ENCODE results near the gene PRKN. TPM values are rescaled to one million over a fixed set of nuclear protein-coding genes. Genes with fewer than 3 reads are reported as not detected.

PRKN gene
- polyA plus RNA-seq, 3 donors = 8.3 to 11.0 (median 9.2) TPM

- DNase-seq (ENCODE audit: low read depth in 3 of 3, low spot score in 2 of 3) = no peak
Measured at GRCh38 chr6:161710698-161711097, 1016.9 kb downstream of the PRKN start.

DNA sequence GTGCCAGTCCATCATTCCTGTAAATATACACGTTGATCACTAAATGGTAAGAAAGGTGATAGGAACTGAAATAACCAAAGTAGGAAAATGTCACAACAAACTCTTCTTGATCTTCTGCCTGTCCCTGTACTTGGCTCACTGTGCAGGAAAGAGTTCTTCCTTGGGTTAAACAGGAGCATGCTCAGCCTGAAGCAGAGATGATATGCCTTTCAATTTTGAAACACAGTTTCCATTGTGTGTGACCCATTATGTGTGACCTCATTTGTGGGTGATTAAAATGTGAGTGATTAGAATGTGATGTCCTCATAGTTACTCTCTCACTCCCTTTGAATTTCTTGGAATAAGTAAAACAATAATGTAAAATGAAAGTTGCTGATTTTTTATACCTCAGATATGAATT is 1026.5 kb downstream of the PRKN start:
- no peak for DNase-seq (ENCODE audit: low read depth in 3 of 3, low spot score in 2 of 3)

DNA sequence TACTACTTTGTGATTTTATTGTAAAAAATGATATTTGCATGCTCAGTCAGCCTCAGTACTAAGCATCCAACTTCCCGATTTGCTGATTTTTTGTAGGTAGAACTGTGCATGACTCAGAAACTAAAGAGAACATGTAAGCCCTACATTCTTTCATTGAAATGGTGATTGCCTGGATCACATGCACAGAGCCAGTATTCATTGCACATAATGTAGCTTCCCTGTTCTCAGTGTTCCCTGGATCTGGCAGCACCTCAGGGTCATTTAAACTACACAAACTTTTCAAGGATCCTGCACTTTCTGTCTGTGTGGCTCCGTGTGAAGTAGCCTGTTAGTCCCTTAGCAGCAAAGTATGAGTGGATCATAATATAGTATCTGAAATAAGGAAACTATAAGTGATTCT is 1030.8 kb downstream of the PRKN start:
- DNase-seq (ENCODE audit: low read depth in 3 of 3, low spot score in 2 of 3) = no peak

DNA sequence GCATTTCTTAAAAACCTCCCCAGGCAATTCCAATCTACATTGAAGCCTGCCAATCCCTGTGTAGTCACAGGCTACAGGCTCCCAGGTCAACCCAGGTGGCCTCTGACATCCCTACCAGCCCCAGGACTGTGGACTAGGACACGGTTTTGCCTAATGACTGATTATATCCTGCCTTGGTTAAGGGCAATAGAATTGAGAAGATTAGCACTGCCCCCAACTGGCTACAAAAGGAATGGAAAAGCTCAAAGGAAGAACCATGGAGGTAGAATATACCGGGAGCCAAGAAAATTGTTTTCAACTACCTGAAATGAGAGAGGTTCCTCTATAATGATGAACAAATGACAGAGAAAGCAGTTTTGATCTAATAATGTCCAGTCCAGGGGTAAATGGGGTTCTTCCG is 1032.6 kb downstream of the PRKN start:
- no peak for DNase-seq (ENCODE audit: low read depth in 3 of 3, low spot score in 2 of 3)

DNA sequence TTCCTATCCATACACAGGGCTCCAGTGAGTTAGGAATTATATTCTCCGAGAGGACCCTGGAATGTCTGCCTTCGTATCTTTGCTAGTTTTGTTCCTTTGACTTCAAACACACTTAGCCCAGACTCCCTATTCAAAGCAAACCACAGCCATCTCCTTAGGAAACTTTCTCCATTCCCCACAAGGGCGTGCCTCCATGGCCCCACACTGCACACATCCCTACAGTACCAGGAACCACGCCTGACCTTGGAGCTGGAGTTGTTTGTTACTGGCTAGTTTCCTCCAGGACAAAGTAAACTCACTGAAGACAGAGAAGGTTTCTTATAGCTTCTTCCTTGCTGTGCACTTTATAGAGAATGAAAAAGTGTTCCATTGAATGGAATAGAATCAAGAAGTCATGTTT is 1040.9 kb downstream of the PRKN start:
- DNase-seq (ENCODE audit: low read depth in 3 of 3, low spot score in 2 of 3) = no peak

GRCh38 chr6:161684731-161685475 is 1042.7 kb downstream of the PRKN start:
- no peak for DNase-seq (ENCODE audit: low read depth in 3 of 3, low spot score in 2 of 3)

GRCh38 chr6:161683400-161683799 is 1044.2 kb downstream of the PRKN start:
- no peak for DNase-seq (ENCODE audit: low read depth in 3 of 3, low spot score in 2 of 3)

- no peak for DNase-seq (ENCODE audit: low read depth in 3 of 3, low spot score in 2 of 3)
Measured at GRCh38 chr6:161682982-161683381, 1044.6 kb downstream of the PRKN start.

DNA sequence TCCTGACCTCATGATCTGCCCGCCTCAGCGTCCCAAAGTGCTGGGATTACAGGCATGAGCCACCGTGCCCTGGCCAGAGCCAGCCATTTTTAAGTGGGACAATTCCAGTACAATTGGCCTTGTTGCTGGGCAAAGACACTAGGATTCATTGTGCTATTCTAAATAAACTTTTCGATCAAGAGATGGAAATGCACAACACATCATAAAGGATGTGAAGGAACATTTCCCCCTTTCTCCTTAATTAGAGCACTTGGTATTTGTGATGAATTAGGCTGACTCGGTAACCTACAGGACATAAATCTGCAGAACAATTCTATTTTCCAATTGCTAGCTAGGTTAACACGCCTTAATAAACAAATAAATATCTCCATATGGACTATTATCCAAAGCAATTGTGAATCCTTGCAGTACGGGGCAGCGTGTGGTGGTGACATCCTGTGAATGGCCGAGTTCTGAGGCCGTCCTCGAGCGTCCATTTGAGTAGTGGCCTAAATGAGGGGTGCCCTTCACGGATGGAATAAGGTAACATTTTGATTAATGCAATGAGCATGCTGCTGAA is 1047.5 kb downstream of the PRKN start:
- no peak for DNase-seq (ENCODE audit: low read depth in 3 of 3, low spot score in 2 of 3)

GRCh38 chr6:161677188-161677587 is 1050.4 kb downstream of the PRKN start:
- no peak for DNase-seq (ENCODE audit: low read depth in 3 of 3, low spot score in 2 of 3)

- no peak for DNase-seq (ENCODE audit: low read depth in 3 of 3, low spot score in 2 of 3)
Measured at GRCh38 chr6:161676586-161676985, 1051.0 kb downstream of the PRKN start.

DNA sequence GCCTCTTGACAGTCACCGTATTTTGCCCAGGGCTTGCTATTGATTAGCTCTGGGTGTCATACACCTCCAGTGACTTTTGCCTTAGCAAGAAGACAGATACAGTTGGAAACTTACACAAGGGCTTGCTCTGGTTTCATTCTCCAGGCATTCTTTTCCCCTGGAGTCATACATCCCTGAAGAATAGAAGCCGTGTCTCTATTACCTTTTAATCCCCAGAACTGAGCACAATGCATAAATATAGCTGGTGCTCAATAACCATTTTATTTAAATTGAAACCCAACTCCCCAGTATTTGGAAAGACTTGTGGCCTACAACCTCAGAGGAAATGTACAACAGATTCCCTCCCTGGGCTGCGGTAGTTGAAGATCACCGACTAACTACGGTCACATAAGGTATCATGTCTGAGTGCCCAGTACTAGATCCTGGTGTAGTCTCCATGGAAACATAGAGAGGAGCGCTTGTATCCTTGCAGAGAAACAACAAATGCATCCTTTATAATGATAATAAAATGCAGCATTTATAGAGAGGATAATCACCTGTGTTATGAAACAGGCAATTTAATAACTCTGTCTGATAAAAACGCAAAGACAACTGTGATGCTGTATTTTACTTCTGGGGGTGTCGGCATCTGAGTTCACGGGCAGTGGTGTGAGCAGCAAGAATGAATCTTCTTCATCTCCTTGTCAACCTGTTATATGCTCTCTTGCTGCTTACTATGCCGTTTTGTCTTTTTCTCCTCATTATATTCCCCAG is 1052.5 kb downstream of the PRKN start:
- DNase-seq (ENCODE audit: low read depth in 3 of 3, low spot score in 2 of 3) = no peak

- no peak for DNase-seq (ENCODE audit: low read depth in 3 of 3, low spot score in 2 of 3)
Measured at GRCh38 chr6:161673026-161673425, 1054.5 kb downstream of the PRKN start.

GRCh38 chr6:161671117-161671516 is 1056.4 kb downstream of the PRKN start:
- DNase-seq (ENCODE audit: low read depth in 3 of 3, low spot score in 2 of 3) = no peak

DNA sequence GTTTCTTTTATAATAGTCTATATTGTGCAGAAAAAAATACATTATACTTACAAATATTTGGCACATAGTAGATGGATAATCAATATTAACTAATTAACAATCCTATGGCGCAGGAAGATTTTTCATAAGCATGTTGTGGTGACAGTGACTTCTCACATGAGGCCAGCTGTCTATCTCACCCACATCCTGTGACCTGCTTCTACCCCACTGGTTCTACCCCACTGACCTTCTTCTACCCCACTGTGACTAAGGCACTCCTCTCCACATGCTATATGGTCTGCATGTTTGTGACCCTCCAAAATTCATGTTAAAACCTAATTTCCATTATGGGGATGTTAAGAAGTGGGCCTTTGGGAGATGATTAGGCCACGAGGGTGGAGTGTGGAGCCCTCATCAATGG is 1058.9 kb downstream of the PRKN start:
- no peak for DNase-seq (ENCODE audit: low read depth in 3 of 3, low spot score in 2 of 3)

- DNase-seq (ENCODE audit: low read depth in 3 of 3, low spot score in 2 of 3) = no peak
Measured at GRCh38 chr6:161667957-161668356, 1059.6 kb downstream of the PRKN start.

DNA sequence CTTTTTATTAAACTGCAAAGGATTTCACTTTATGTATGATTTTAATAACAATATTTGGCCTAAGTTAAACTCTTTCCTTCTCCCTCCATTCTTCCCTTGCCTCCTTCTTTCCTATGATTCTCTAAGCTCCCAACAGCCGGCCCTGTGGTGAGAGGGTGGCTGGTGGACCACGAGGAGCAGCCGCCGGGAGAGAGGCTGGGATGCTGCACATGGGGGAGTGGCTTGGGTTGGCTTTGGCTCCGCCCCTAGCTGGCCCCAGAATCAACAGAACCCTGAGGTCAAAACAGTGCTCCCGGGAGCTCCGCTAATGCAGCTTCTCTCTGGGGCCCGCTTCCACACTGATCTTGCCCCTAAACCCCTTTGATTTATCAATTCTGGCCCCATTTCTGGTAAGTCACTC is 1063.9 kb downstream of the PRKN start:
- no peak for DNase-seq (ENCODE audit: low read depth in 3 of 3, low spot score in 2 of 3)

DNA sequence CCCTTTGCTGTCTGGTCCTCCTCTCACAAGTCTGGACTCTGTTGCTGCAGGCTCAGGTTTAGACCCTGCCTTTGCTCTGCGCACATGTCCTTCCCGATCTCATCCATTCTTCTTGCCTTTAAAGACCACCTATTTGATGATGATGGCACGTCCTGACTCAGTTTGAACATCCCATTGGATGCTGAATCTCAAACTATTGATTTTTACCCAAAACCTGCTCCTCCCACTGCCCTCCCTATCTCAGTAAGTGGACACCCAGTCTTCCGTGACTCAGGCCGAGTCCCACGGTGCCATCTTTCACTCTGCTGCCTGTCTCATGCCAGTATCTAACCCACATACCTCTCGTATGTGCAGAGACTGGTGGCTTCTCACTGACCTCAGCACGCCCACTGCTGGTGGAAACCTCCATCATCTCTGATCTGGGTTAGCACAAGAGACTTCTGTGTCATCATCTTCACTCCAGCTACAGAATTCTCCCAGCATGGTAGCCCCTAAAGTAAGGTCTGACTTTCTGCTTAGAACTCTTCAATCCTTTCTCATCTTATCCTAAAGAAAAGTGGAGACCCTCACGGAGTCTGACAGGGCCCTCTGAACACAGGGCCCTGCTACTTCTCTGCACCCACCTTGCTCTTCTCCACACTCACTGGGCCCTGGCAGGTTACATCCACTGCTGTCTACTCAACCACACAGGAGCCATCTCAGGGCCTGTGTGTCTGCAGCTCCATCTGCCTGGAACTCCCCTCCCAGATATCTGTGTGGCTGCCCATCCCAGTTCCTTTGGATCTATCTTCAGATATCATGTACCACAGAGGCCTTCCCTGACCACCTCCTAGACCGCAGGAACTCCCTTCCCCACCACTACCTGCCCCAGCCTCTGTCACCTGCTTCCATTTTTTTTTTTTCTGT is 1066.6 kb downstream of the PRKN start:
- no peak for DNase-seq (ENCODE audit: low read depth in 3 of 3, low spot score in 2 of 3)

DNA sequence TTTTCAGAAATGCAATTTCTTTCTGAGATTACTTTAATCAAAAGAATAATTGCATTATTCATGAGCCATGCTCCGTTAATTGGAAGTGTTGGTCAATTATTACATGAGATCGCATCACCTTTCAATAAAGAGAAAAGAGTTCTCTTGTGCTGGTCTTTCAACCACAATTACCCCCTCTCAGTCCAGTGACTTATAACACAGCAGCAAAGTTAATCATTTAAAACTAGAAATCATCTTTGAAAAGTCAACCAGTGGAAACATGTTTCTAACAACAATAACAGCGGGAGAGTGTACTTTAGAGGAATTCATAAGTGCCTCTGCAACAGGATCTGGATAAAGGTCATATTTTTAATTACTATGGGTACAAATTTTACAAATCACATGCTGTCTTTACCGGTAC is 1069.4 kb downstream of the PRKN start:
- no peak for DNase-seq (ENCODE audit: low read depth in 3 of 3, low spot score in 2 of 3)

GRCh38 chr6:161654209-161654608 is 1073.4 kb downstream of the PRKN start:
- DNase-seq (ENCODE audit: low read depth in 3 of 3, low spot score in 2 of 3) = no peak

DNA sequence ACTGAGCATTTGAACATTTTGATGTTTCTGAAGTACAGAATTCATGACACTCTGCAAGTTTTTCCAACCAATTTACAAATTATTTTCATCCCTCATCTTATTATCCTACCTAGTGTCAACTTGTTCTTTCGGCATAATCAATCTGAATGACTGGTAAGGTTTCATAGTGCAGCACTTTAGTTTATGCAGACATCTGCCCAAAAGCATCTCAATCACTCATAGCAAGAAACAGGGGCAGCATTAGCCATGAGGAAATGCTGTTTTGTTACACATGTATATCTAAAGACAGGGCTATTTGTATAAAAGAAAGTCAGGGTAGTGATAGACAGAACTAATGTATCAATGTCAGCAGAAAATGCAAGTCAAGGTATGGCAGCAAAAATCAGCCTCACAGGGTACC is 1075.6 kb downstream of the PRKN start:
- DNase-seq (ENCODE audit: low read depth in 3 of 3, low spot score in 2 of 3) = no peak
